PC-9 (cell line): Measurements from ENCODE around the gene CYP4F8.

Source experiments
- EZH2 ChIP-seq: fragments of 200-600 bp; sonication (generic); IDR thresholded peaks from 2 replicates; pipeline ENCODE4 v1.8.0; 2017; ENCODE audit warnings: antibody characterized with exemption, low read depth
- TF ChIP-seq, protein P1 (sequence below): fragments of 200-600 bp; sonication (generic); conservative IDR thresholded peaks from 2 replicates; pipeline ENCODE4 v1.6.1; 2017; ENCODE audit warnings: mixed run types, antibody characterized with exemption, mild to moderate bottlenecking, moderate library complexity

DNA sequence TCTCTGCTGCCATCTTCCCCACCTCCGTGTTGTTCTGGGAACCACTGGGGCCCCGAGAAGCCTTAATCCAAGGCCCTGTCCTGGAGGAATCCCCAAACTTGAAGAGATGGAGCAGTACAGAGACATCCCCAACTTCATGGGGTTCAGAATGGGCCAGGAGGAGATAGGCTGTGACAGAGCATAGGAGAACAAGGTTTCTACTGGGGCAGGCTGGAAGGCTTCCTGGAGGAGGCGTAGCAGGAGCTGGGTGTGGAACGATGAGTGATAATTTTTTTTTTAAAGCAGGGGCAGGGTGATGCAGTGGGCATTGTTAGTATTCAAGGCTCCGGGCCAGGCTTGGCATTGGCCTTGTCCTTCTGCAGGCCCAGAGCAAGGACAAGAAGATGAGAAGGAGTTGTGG lies 3.3 kb downstream of the CYP4F8 start:
- TF ChIP-seq EZH2, result no peak
- TF ChIP-seq, protein P1, sequence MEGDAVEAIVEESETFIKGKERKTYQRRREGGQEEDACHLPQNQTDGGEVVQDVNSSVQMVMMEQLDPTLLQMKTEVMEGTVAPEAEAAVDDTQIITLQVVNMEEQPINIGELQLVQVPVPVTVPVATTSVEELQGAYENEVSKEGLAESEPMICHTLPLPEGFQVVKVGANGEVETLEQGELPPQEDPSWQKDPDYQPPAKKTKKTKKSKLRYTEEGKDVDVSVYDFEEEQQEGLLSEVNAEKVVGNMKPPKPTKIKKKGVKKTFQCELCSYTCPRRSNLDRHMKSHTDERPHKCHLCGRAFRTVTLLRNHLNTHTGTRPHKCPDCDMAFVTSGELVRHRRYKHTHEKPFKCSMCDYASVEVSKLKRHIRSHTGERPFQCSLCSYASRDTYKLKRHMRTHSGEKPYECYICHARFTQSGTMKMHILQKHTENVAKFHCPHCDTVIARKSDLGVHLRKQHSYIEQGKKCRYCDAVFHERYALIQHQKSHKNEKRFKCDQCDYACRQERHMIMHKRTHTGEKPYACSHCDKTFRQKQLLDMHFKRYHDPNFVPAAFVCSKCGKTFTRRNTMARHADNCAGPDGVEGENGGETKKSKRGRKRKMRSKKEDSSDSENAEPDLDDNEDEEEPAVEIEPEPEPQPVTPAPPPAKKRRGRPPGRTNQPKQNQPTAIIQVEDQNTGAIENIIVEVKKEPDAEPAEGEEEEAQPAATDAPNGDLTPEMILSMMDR, result no peak
